ENCODE measurements around the gene COL23A1.

The COL23A1 gene

DNA sequence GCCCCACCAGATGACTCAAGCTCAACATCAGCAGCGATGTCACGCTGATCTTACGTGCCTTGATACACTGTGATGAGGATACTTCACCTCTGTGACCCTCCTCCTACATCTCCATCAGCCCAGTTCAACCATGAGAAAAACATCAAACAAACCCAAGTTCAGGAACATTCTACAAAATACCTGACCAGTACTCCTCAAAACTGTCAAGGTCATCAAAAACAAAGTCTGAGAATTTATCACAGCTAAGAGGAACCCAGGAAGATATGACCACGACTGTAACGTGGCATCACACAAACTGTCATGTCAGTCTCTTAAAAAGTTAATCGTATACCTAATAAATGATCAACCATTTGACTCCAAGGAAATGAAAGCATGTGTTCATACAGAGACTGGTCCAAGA is 90.8 kb downstream of the COL23A1 start:
- no peak for DNase-seq
- TF ChIP-seq, protein P1, sequence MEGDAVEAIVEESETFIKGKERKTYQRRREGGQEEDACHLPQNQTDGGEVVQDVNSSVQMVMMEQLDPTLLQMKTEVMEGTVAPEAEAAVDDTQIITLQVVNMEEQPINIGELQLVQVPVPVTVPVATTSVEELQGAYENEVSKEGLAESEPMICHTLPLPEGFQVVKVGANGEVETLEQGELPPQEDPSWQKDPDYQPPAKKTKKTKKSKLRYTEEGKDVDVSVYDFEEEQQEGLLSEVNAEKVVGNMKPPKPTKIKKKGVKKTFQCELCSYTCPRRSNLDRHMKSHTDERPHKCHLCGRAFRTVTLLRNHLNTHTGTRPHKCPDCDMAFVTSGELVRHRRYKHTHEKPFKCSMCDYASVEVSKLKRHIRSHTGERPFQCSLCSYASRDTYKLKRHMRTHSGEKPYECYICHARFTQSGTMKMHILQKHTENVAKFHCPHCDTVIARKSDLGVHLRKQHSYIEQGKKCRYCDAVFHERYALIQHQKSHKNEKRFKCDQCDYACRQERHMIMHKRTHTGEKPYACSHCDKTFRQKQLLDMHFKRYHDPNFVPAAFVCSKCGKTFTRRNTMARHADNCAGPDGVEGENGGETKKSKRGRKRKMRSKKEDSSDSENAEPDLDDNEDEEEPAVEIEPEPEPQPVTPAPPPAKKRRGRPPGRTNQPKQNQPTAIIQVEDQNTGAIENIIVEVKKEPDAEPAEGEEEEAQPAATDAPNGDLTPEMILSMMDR (IDR thresholded peaks at IDR 0.05) = no peak
- no peak overlapping the region for H3K4me3 ChIP-seq
- H3K4me1 ChIP-seq = no peaks in the 10 kb centered on the region
- no peak overlapping the region for H3K27ac ChIP-seq
- intact Hi-C loops (cut with DNase I; ENCODE audit: low total_unique reads) = no loop called here
- no peaks in the 10 kb centered on the region for H3K36me3 ChIP-seq
- no peaks in the 10 kb centered on the region for H3K27me3 ChIP-seq
- no peaks in the 10 kb centered on the region for H3K9me3 ChIP-seq

DNA sequence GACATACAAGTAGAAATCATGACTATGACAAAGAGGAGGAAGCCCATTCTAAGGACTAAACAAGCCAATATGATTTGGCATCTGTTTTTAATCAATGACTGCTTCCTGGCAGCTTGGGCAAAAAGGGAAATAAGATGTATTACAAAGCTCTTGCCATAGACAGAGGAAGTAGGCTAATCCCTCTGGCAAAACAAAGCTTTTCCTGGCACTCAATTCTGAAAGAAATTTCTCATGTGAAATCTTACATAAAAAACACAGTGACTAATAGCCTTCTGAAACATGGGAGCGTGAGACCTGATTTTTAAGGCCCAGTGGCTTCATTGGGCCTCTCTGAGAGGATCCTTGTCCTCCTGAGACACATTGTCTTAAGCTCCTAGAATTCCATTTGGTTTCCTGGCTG is 93.6 kb downstream of the COL23A1 start:
- Histone ChIP-seq H3K4me3 (no peak overlapping the region), H3K27ac (no peak overlapping the region), H3K9me3 (no peaks in the 10 kb centered on the region), H3K4me1 (no peaks in the 10 kb centered on the region), H3K27me3 (no peaks in the 10 kb centered on the region), H3K36me3 (no peaks in the 10 kb centered on the region)
- TF ChIP-seq, protein P1 (IDR thresholded peaks at IDR 0.05) = no peak
- intact Hi-C loops (cut with DNase I; ENCODE audit: low total_unique reads) = no loop called here
- no peak for DNase-seq

DNA sequence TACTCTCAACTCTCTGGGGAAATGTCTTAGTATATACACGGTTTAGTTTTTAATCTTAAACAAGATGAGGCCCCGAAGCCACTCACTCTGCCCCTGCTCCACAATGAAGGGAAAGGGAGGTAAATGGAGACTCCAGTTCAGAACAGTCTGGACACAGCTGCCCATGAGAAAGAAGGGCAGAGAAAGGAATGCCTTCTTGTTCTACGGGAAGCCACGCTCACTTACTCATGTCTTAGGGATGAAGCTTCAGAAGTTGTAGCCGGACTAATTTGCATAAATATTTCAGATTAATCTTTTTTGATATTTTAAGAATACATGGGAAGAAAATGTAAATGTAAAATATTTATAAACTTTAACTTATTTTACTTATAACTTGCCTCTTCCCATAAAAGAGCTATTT is 94.0 kb downstream of the COL23A1 start:
- no peak overlapping the region for H3K4me3 ChIP-seq
- H3K36me3 ChIP-seq = no peaks in the 10 kb centered on the region
- H3K9me3 ChIP-seq = no peaks in the 10 kb centered on the region
- TF ChIP-seq, protein P1 (IDR thresholded peaks at IDR 0.05) = no peak
- DNase-seq = no peak
- H3K4me1 ChIP-seq = no peaks in the 10 kb centered on the region
- no peak overlapping the region for H3K27ac ChIP-seq
- H3K27me3 ChIP-seq = no peaks in the 10 kb centered on the region
- intact Hi-C loops (cut with DNase I; ENCODE audit: low total_unique reads) = no loop called here

DNA sequence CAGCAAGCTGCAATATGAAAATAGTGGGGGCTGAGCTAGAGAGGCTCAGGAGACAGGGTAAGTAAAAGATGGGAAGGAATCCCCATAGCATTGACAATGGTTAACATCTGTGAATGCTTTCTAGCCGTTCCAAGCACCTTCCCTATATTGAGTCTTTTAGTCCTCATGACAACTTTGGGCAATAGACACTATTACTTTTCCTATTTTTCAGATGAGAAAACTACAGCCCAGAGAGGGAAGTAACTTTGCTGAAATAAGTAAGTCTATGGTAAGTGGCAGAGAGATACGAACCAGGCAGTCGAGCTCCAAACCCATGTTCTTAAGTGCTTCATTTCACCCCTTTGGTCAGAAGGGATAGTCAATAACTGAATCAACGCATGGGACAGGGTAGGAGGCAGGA is 94.5 kb downstream of the COL23A1 start:
- no peaks in the 10 kb centered on the region for H3K9me3 ChIP-seq
- H3K36me3 ChIP-seq = no peaks in the 10 kb centered on the region
- H3K4me1 ChIP-seq = no peaks in the 10 kb centered on the region
- H3K27me3 ChIP-seq = no peaks in the 10 kb centered on the region
- intact Hi-C loops (cut with DNase I; ENCODE audit: low total_unique reads) = no loop called here
- TF ChIP-seq, protein P1 (IDR thresholded peaks at IDR 0.05) = no peak
- H3K4me3 ChIP-seq = no peak overlapping the region
- no peak for DNase-seq
- no peak overlapping the region for H3K27ac ChIP-seq

DNA sequence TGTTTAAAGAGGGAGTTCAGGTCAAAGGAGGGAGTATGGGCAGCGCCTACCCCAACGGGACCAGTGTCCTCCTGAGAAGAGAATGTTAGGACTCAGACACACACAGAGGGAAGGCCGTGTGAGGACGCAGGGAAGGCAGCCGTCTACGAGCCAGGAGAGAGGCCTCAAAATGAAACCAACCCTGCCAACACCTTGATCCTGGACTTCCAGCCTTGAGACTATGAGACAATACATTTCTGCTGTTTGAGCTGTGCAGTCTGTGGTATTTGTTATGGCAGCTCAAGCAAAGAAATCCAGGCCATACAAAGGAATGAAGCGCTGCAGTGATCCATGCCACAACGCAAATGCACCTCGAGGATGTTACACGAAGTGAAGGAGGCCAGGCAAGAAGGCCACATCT is 97.9 kb downstream of the COL23A1 start:
- DNase-seq = no peak
- Histone ChIP-seq H3K4me1 (no peaks in the 10 kb centered on the region), H3K9me3 (peaks cover 0 to 3% (median 0%) of the 10 kb centered on the region in 3 donors), H3K27ac (no peak overlapping the region), H3K27me3 (no peaks in the 10 kb centered on the region), H3K36me3 (no peaks in the 10 kb centered on the region), H3K4me3 (no peak overlapping the region)
- TF ChIP-seq, protein P1 (IDR thresholded peaks at IDR 0.05) = no peak
- intact Hi-C loops (cut with DNase I; ENCODE audit: low total_unique reads) = no loop called here

All from tibial artery (tissue), 4 donors.